ENCODE data around the gene TMEM147.

GRCh38 chr19:35528218-35529038 lies 17.0 kb upstream of the TMEM147 start, which contains the start of gene SBSN:
- no peak for TF ChIP-seq EZH2 (IDR thresholded peaks at IDR 0.05; ENCODE audit: insufficient read depth, poor library complexity, severe bottlenecking)
- no peak for TF ChIP-seq EZH2phosphoT487 (IDR thresholded peaks at IDR 0.05; ENCODE audit: insufficient read depth, low read depth)
